ENCODE data around the gene ERC2. TPM values are rescaled to one million over a fixed set of nuclear protein-coding genes. Genes with fewer than 3 reads are reported as not detected.

The ERC2 gene
- total RNA-seq, 1 donor: 0.43 TPM

DNA sequence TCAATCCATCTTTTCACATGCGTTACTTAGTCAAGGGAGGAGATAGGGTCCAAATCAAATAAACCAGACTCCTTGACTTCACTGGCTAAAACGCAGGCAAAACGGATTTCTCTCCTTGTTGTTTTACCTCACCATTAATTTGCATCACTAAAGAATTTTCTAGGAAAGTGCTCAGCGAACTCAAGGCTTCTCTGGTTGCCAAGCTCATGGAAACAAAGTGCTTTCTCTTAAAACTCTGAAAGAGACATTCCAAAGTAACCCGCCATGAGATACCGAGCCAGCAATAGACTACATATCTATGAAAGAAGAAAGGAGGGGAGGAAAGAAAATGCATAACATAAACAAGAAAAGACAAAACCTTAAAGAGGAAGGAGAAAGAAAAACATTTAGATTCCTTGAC, 769.4 kb downstream of the ERC2 start:
- TF ChIP-seq, protein P1, sequence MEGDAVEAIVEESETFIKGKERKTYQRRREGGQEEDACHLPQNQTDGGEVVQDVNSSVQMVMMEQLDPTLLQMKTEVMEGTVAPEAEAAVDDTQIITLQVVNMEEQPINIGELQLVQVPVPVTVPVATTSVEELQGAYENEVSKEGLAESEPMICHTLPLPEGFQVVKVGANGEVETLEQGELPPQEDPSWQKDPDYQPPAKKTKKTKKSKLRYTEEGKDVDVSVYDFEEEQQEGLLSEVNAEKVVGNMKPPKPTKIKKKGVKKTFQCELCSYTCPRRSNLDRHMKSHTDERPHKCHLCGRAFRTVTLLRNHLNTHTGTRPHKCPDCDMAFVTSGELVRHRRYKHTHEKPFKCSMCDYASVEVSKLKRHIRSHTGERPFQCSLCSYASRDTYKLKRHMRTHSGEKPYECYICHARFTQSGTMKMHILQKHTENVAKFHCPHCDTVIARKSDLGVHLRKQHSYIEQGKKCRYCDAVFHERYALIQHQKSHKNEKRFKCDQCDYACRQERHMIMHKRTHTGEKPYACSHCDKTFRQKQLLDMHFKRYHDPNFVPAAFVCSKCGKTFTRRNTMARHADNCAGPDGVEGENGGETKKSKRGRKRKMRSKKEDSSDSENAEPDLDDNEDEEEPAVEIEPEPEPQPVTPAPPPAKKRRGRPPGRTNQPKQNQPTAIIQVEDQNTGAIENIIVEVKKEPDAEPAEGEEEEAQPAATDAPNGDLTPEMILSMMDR (IDR thresholded peaks at IDR 0.05; ENCODE audit: insufficient read depth, low read depth, low read length): no peak
- no peak for DNase-seq (ENCODE audit: low read depth)
- no peak overlapping the region for H3K4me3 ChIP-seq (ENCODE audit: low read depth, low read length)

DNA sequence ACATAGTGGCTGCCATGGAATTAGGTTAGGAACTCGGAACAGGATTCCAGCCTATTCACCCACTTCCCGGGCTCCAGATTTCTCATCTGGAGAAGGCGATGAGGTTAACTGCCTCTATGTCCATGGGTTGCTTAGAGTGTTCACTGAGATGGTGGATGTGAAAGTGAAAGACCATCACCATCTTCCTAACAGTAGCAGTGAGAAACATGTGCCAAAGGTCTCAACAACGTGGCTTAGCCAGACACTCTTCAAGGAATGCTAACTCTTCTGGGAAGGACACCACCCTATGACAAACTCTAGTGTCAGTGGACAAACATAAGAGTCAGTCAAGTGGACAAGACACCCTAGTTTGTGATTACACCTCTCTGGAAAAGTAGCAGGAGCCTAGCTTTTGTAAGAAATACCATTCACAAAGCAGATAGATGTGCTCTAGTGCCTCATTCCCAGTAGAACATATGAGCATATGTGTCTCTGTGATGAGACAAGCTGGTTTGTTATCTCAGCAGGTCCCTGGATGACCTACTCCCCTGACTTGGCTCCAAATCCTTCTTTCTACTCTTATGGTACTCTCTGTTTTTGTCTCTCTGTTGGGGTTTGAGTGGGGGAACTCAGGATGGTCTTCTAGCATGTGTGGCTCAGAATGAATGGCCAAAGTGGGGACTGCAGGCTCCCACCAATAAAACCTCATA, 770.9 kb downstream of the ERC2 start:
- no peak for DNase-seq (ENCODE audit: low read depth)
- H3K4me3 ChIP-seq (ENCODE audit: low read depth, low read length): no peak overlapping the region
- TF ChIP-seq, protein P1 (IDR thresholded peaks at IDR 0.05; ENCODE audit: insufficient read depth, low read depth, low read length): no peak

DNA sequence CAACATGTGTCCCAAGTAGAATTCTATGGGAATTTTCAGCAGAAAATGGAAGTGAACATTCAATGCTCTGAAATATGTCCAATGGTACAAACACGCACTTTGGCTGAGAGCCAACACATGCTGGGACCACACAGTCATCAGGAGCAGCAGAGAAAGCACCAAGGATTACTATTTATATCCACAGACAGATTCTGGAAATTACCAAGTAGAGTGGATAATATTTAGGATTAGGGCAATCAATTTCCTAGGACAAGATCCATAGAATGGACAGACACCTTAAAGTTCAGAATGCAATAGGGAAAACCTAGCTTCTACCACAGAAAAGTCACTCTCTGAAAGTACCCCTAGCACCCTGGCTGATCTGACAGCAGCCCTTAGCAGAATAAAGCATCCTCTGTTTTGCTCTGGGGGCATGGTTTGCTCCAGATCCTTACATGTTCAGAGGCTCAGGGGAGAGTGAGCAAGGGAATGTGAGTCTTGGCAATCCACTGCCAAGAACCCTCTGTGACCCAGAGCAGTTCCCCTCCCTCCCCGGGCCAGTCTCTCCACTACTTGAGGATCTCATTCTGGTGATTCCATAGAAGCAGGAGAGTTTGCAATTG, 775.2 kb downstream of the ERC2 start:
- DNase-seq (ENCODE audit: low read depth): no peak
- TF ChIP-seq, protein P1 (IDR thresholded peaks at IDR 0.05; ENCODE audit: insufficient read depth, low read depth, low read length): no peak
- no peak overlapping the region for H3K4me3 ChIP-seq (ENCODE audit: low read depth, low read length)

DNA sequence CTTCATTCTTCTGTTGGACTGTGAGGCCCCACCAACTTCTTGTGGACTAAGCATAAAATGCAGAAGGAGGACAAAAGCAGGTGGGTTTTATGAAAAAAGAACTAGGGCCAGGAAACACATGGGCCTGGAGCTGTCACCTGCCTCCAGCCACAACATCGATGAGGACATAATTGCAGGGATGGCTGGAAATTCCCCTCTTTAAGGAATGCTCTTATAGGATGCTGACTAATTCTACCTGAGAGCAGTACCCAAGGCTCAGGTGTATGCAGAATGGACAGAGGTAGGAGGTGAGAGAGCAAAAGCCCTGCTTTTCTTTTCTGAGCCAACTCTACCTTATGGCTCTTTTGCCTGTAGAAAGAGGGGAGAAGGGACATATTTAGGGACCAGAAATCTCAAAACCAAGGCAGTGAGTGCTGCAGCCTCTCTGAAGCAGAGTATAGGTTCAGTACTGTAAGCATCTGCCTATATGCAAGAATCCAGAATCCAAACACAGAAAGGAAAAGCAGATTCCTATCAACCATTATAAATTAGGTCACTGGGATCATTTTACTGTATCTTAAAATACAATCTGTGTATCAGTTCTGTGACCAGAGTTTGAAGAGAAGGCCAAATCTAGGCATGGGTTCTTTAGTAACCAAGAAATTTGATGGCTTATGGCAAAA, 775.8 kb downstream of the ERC2 start:
- H3K4me3 ChIP-seq (ENCODE audit: low read depth, low read length): no peak overlapping the region
- no peak for DNase-seq (ENCODE audit: low read depth)
- TF ChIP-seq, protein P1 (IDR thresholded peaks at IDR 0.05; ENCODE audit: insufficient read depth, low read depth, low read length): no peak

DNA sequence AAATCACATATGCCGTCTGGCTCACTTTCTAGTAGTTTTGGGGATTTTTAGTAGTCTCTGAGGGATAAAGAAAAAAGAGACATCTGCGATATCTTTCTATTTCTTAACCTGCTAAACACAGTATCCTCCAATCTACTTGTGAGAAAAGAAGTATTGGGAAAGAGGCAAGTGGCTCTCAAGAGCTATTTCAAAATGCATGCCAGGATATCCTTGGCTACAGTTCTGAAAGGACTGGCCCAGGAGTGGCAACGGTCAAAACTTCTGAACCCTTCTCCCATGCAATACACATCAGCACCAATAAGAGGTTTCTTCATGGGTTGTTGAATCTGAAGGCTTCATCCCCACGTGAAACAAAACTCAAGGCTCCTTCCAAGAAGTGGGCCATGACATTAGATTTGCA, 777.1 kb downstream of the ERC2 start:
- TF ChIP-seq, protein P1 (IDR thresholded peaks at IDR 0.05; ENCODE audit: insufficient read depth, low read depth, low read length): no peak
- DNase-seq (ENCODE audit: low read depth): no peak

DNA sequence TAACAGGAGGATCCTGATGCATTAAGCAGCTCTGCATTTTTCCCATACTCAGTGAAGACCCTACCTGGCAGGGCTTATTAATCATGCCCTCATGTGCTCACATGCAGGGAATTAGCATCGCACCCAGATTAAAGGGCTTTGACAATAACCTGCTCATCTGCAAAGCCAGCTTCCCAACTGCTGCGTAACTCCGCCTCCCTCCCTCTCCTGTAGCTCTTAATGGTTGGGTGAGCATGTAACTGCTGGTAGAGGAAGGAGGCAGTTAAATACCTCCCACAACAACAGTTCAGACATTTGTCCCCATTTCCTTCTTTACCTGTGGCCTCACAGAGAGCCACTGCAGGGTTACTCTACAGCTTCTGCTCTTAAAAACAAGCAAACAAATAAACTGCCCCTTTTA, 777.5 kb downstream of the ERC2 start:
- no peak for DNase-seq (ENCODE audit: low read depth)
- TF ChIP-seq, protein P1 (IDR thresholded peaks at IDR 0.05; ENCODE audit: insufficient read depth, low read depth, low read length): no peak
- H3K4me3 ChIP-seq (ENCODE audit: low read depth, low read length): no peak overlapping the region

More for the DNA sequence above, 777.1 kb downstream of the ERC2 start:
- no peak overlapping the region for H3K4me3 ChIP-seq (ENCODE audit: low read depth, low read length)

All from fibroblast of villous mesenchyme (primary cell).